DOHH2 (cell line): ENCODE measurements around the gene IKZF2.

ENCODE experiments used
- H3F3A ChIP-seq: fragments of 200-600 bp; sonication (generic), shearing (Covaris generic); 2 replicates; pipeline ENCODE4 v1.6.0; 2016; ENCODE audit warnings: antibody characterized with exemption, mild to moderate bottlenecking; ENCODE audit not compliant: control insufficient read depth, insufficient read depth
- H3K27ac ChIP-seq: fragments of 200-600 bp; sonication (generic); 2 replicates; pipeline ENCODE4 v1.5.1; 2014; ENCODE audit warnings: low read depth, mild to moderate bottlenecking, low read length, moderate library complexity
- H3K27me3 ChIP-seq: fragments of 200-600 bp; sonication (generic); 2 replicates; pipeline ENCODE4 v1.6.1; 2014; ENCODE audit warnings: mild to moderate bottlenecking, low read length, mixed read lengths; ENCODE audit not compliant: control insufficient read depth
- H3K36me3 ChIP-seq: fragments of 200-600 bp; sonication (generic); 2 replicates; pipeline ENCODE4 v1.6.1; 2014; ENCODE audit warnings: mild to moderate bottlenecking, low read length, moderate library complexity, mixed read lengths; ENCODE audit not compliant: control insufficient read depth
- H3K4me1 ChIP-seq: fragments of 200-600 bp; sonication (generic); 2 replicates; pipeline ENCODE4 v1.6.1; 2014; ENCODE audit warnings: mild to moderate bottlenecking, low read length, mixed read lengths; ENCODE audit not compliant: control insufficient read depth
- H3K4me2 ChIP-seq: fragments of 200-600 bp; sonication (generic); 2 replicates; pipeline ENCODE4 v1.6.0; 2014; ENCODE audit warnings: mild to moderate bottlenecking, low read length, moderate library complexity
- H3K4me3 ChIP-seq: fragments of 200-600 bp; sonication (generic); 2 replicates; pipeline ENCODE4 v1.5.1; 2014; ENCODE audit warnings: mild to moderate bottlenecking, low read length, mixed read lengths
- H3K79me2 ChIP-seq: fragments of 200-600 bp; sonication (generic); 2 replicates; pipeline ENCODE4 v1.6.1; 2014; ENCODE audit warnings: mild to moderate bottlenecking, low read length, mixed read lengths; ENCODE audit not compliant: control insufficient read depth
- H3K9me2 ChIP-seq: fragments of 200-600 bp; sonication (generic); replicated peaks from 2 replicates; pipeline ENCODE4 v1.6.1; 2014; ENCODE audit warnings: mild to moderate bottlenecking, low read length, mixed read lengths; ENCODE audit not compliant: control insufficient read depth
- H3K9me3 ChIP-seq: fragments of 200-600 bp; sonication (generic); 2 replicates; pipeline ENCODE4 v1.6.1; 2014; ENCODE audit warnings: antibody characterized with exemption, low read length, mixed read lengths; ENCODE audit not compliant: control insufficient read depth, insufficient read depth
- H4K20me1 ChIP-seq: fragments of 200-600 bp; sonication (generic); 2 replicates; pipeline ENCODE4 v1.6.0; 2014; ENCODE audit warnings: low read depth, mild to moderate bottlenecking, antibody characterized with exemption, low read length, moderate library complexity; ENCODE audit not compliant: control insufficient read depth, insufficient read depth
- EZH2phosphoT487 ChIP-seq: fragments of 200-600 bp; sonication (generic); IDR thresholded peaks from 2 replicates; pipeline ENCODE4 v1.6.1; 2017; ENCODE audit warnings: borderline replicate concordance, mild to moderate bottlenecking, antibody characterized with exemption, low read length, moderate library complexity, mixed read lengths
- TF ChIP-seq, protein P1 (sequence below): fragments of 200-600 bp; sonication (generic); IDR thresholded peaks from one replicate; pipeline ENCODE4 v1.5.1; 2014; ENCODE audit warnings: antibody characterized with exemption, mild to moderate bottlenecking, low read depth, low read length; ENCODE audit not compliant: poor library complexity, severe bottlenecking

IKZF2 gene

GRCh38 chr2:213105212-213105611, 46.2 kb downstream of the IKZF2 start:
- peaks cover 19% of the 10 kb centered on the region; the same call in 1 of the 2 replicates for H3K79me2 ChIP-seq
- no peaks in the 10 kb centered on the region for H3K36me3 ChIP-seq
- TF ChIP-seq, protein P1, sequence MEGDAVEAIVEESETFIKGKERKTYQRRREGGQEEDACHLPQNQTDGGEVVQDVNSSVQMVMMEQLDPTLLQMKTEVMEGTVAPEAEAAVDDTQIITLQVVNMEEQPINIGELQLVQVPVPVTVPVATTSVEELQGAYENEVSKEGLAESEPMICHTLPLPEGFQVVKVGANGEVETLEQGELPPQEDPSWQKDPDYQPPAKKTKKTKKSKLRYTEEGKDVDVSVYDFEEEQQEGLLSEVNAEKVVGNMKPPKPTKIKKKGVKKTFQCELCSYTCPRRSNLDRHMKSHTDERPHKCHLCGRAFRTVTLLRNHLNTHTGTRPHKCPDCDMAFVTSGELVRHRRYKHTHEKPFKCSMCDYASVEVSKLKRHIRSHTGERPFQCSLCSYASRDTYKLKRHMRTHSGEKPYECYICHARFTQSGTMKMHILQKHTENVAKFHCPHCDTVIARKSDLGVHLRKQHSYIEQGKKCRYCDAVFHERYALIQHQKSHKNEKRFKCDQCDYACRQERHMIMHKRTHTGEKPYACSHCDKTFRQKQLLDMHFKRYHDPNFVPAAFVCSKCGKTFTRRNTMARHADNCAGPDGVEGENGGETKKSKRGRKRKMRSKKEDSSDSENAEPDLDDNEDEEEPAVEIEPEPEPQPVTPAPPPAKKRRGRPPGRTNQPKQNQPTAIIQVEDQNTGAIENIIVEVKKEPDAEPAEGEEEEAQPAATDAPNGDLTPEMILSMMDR, result no peak
- TF ChIP-seq EZH2phosphoT487, result no peak
- H3F3A ChIP-seq, result peaks cover 2% of the 10 kb centered on the region; the same call in 1 of the 2 replicates
- no peaks in the 10 kb centered on the region for H3K9me2 ChIP-seq
- no peaks in the 10 kb centered on the region for H4K20me1 ChIP-seq
- H3K4me3 ChIP-seq, result no peak overlapping the region
- H3K4me2 ChIP-seq, result no peak overlapping the region
- no peaks in the 10 kb centered on the region for H3K27me3 ChIP-seq
- no peak overlapping the region for H3K27ac ChIP-seq
- no peaks in the 10 kb centered on the region for H3K9me3 ChIP-seq
- peaks cover 12% of the 10 kb centered on the region for H3K4me1 ChIP-seq

DNA sequence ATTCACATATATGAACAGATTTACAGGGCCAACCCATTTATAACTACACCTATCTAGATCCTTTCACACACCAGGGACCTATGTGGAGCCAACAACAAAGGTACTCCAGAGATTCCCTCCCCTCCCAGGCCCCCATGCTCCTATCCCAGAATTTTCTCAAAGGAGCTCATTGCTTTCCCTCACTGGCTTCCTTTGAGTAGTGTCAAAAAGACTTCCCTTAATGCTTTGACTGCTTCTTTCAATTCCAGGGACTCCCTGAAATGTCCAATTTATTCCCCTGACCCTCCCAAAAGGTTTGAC, 46.6 kb downstream of the IKZF2 start:
- Histone ChIP-seq H3K27ac (no peak overlapping the region), H3K4me3 (no peak overlapping the region), H4K20me1 (no peaks in the 10 kb centered on the region), H3K4me2 (no peak overlapping the region), H3F3A (peaks cover 2% of the 10 kb centered on the region; the same call in 1 of the 2 replicates), H3K36me3 (no peaks in the 10 kb centered on the region), H3K9me2 (no peaks in the 10 kb centered on the region), H3K4me1 (peaks cover 12% of the 10 kb centered on the region), H3K9me3 (no peaks in the 10 kb centered on the region), H3K27me3 (no peaks in the 10 kb centered on the region), H3K79me2 (peaks cover 19% of the 10 kb centered on the region; the same call in 1 of the 2 replicates)
- no peak for TF ChIP-seq EZH2phosphoT487
- TF ChIP-seq, protein P1, result no peak

GRCh38 chr2:213104092-213104902, 47.1 kb downstream of the IKZF2 start:
- H3K4me3 ChIP-seq, result no peak overlapping the region
- H3K79me2 ChIP-seq, result peaks cover 19% of the 10 kb centered on the region; the same call in 1 of the 2 replicates
- H3F3A ChIP-seq, result peaks cover 2% of the 10 kb centered on the region; the same call in 1 of the 2 replicates
- H3K27me3 ChIP-seq, result no peaks in the 10 kb centered on the region
- TF ChIP-seq, protein P1, result no peak
- no peak for TF ChIP-seq EZH2phosphoT487
- no peak overlapping the region for H3K4me2 ChIP-seq
- H3K9me3 ChIP-seq, result no peaks in the 10 kb centered on the region
- no peaks in the 10 kb centered on the region for H3K9me2 ChIP-seq
- no peaks in the 10 kb centered on the region for H4K20me1 ChIP-seq
- no peak overlapping the region for H3K27ac ChIP-seq
- H3K36me3 ChIP-seq, result no peaks in the 10 kb centered on the region
- H3K4me1 ChIP-seq, result peaks cover 12% of the 10 kb centered on the region
